Uterus (tissue), 2 donors: ENCODE data around the gene MRPL28.

Experiments used
- POLR2A ChIP-seq, 2 donors: fragments of 450-650 bp; IDR thresholded peaks; one replicate each; pipeline ENCODE4 v1.6.1; 2016; ENCODE audit warnings: antibody characterized with exemption in 2 of 2, mild to moderate bottlenecking in 1 of 2, moderate library complexity in 1 of 2
- TF ChIP-seq, protein P1 (sequence below), 4 experiments: fragments of 200-600 bp in 2 of 4; fragments of 450-650 bp in 2 of 4; sonication (generic) in 2 of 4; IDR thresholded peaks; one replicate each; pipeline ENCODE4 v1.5.1; 2016 to 2019; ENCODE audit warnings: antibody characterized with exemption in 4 of 4, mild to moderate bottlenecking in 2 of 4, moderate library complexity in 1 of 4

DNA sequence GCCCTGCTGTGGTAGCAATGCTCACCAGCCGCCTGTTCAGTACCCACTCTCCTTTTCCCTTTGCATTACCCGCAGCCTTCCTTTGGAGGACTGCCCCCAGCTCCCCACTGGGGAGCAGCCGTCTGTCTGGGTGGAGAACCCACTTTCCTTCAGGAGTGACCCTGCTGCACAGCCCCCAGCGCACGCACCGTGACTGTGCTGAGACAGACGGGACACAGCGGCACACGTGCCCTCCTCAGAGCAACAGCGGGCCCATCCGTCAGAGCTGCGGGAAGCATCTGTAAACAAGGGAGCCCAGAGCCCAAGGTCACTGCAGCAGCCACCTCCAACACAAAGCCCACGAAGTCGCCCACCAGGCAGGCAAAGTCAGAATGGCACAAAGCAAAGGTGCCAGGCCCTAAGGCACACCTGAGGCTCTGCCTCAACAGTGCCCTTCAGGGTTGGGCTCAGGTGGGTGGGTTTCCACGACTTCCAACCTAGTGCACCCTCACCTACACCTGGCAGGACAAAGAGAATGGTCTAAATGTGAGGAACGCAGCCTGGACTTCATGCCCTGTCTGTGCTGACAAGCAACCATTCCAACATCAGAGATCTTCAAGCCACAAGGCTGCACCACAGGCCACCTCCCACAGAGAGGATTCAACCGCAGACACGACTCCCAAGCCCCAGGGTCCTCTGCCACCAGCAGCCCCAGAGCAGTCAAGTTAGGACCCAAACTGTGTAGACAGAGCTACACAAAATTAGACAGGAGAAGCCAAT, 27.7 kb downstream of the MRPL28 start:
- TF ChIP-seq, protein P1, sequence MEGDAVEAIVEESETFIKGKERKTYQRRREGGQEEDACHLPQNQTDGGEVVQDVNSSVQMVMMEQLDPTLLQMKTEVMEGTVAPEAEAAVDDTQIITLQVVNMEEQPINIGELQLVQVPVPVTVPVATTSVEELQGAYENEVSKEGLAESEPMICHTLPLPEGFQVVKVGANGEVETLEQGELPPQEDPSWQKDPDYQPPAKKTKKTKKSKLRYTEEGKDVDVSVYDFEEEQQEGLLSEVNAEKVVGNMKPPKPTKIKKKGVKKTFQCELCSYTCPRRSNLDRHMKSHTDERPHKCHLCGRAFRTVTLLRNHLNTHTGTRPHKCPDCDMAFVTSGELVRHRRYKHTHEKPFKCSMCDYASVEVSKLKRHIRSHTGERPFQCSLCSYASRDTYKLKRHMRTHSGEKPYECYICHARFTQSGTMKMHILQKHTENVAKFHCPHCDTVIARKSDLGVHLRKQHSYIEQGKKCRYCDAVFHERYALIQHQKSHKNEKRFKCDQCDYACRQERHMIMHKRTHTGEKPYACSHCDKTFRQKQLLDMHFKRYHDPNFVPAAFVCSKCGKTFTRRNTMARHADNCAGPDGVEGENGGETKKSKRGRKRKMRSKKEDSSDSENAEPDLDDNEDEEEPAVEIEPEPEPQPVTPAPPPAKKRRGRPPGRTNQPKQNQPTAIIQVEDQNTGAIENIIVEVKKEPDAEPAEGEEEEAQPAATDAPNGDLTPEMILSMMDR (IDR thresholded peaks at IDR 0.05): no peak
- no peak for TF ChIP-seq POLR2A (IDR thresholded peaks at IDR 0.05)
